NOMO-1 treated with DMSO at 0.1 percent for 48 hours (cell line): ENCODE results near the gene THRSP.
"Not testable (repeated sequence)": the region's sequence is repeated elsewhere in the genome, so short reads cannot be mapped to it uniquely, and the experiment has no call there.

Experiments
- DNase-seq: peaks from one replicate; lab custom pipeline; 2025; ENCODE audit not compliant: unreplicated experiment; lab: John Stamatoyannopoulos, UW

Gene THRSP

DNA sequence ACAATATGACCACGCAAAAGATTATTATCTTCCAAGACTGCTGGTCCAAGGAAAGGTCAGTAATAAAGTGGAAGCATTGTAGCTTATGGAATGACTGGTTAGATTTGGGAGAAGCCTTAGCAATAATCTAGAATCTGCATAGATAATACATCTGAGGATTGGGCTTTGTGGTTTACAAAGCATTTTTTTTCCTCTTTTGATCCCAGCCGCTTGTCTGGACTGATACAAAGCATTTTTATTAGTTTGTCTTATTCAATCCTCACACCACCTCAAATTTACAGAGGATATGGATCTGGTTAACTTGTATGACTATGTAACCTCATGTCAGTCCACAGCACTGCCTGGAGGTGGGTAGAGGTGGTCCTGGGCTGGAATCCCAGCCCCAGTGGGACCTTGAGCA, 990 bp upstream of the THRSP start:
- no peak for DNase-seq

DNA sequence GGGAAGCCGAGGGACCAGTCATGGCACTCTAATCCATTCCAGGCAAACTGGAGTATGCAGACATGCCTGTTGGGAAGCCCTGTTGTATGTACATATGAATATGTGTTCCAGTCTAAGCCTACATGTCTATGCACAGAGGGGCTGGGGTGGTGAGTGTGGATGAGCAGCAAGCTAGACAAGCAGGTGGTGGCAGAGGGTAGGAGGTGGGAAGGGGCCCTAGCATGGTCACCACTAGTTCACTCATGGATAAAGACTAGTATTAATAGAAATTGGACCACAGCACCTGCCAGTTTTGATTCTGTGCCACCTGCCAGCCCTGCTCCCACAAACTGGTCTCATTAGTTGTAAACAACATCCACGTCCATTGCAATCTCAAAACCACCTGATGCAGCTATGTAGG, 1.5 kb downstream of the THRSP start:
- DNase-seq, result no peak

DNA sequence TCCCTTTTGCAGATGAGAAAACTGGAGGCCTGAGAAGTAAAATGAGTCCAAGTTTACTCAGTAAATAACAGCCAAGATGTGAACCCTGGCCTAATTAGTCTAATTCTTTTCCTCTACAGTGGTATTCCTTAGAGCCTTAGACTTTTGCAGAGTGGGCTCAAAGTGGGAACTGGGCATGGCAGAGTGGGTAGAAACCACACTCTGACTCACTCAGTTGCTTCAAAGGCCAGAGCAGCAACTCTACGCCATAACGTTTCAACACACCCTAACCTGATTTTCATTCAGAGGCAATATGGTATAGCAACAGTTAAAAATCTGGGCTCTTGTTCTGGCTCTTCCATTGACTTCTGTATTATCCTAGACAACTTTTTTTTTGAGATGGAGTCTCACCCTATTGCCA, 2.8 kb downstream of the THRSP start:
- no peak for DNase-seq

DNA sequence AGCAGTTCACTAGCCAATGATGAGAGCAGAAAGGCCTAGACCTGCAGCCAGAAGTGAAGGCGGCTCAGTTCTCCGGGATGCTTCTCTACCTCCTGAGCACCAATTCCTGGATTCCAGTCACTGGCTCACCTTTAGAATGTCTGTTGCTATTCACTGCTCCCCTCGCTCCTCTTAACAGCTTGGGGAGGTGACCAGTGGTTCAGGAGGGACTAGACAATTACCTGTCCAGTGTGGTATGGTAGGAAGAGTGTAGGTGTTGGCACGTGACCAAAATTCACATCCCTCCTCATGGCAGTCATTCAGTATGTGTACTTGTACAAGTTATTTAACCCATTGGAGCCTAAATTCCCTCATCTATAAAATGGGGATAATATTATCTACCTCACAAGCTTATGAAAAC, 4.0 kb downstream of the THRSP start:
- DNase-seq, result no peak

DNA sequence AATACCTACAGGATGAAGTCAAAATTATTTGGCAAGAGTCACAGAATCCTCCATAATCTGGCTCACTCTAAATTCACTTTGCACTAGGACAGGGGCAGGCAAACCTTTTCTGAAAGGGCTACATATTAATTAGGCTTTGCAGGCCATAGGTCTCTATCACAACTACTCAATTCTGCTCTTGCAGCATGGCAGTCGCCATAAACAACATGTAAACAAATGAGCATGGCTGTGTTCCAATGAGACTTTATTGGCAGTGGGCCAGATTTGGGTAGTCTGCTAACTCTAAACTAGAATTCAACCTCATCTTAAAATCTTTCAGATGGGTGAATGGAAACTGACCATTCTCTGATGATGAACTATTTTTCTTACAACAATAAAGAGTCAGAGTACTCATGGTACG, 5.8 kb downstream of the THRSP start:
- DNase-seq, result no peak

DNA sequence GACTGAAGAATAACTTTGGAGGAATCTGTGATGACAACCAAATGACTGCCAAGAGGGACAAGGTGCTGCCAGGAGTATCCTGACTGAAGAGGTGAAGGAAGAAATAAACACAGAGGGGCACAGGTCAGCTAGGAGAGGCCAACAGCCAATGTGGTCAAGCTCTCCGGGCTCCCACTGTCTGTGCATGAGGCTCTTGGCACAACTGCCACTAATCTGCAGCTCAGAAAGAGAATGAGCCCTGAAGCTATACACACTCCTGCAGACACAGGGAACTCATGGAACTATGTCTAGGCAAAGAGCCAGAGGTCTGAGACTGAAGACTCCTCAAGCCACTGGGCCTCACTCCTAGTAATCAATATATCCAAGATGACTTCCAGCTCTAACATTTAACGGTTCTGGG, 7.0 kb downstream of the THRSP start:
- no peak for DNase-seq

DNA sequence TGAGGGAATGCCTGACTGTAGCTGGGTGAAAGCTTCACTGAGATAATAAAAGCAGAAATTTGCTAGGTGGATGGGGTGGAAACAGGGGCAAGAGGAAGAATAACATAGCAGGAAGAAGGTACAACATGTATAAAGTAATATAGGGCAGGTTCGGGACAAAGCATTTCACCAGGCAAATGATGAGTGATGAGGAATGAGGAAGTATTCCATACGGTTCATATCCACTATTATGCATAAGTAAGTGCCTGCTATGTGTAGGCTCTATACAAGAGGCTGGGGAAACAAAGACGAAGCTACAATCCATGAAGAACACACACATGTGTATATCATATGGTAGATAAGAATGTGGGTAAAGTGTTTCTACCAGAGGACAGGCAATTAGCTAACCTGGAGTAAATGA, 8.1 kb downstream of the THRSP start:
- DNase-seq, result no peak

DNA sequence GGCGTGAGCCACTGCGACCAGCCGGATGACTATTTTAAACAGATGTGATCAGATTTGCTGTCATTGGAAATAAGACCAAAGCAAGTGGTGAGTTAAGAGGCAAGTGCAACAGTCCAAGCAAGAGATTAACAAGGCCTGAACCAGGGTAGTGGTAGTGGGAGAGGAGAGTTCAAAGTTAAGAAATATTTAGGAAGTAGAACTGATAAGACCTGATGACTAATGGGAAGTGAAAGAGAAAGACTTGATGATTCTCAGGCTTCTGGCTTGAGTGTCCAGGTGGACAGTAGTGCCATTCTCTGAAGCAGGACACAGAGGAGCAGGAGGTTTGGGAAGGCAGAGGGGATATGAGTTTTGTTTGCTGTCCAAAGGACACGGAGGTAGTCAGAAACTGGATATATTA, 8.8 kb downstream of the THRSP start:
- no peak for DNase-seq

DNA sequence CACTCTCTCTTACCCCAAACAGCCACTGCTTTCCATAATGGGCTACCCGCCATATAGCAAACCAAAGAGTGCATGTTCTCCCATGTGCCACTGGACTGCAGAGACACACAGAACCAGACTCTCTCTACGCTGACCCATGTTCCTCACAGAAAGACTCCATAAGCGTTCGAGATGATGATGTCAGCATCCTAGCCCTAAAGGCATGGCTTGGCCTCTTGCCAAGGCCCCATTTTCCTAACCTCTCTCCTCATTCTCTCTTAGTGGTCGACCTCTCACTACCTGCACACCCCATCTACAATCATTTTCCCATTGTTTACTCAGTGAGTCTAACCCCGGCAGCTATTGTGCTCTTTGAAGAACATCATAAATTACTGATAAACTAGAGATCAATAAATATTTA, 11.1 kb downstream of the THRSP start:
- DNase-seq, result no peak

DNA sequence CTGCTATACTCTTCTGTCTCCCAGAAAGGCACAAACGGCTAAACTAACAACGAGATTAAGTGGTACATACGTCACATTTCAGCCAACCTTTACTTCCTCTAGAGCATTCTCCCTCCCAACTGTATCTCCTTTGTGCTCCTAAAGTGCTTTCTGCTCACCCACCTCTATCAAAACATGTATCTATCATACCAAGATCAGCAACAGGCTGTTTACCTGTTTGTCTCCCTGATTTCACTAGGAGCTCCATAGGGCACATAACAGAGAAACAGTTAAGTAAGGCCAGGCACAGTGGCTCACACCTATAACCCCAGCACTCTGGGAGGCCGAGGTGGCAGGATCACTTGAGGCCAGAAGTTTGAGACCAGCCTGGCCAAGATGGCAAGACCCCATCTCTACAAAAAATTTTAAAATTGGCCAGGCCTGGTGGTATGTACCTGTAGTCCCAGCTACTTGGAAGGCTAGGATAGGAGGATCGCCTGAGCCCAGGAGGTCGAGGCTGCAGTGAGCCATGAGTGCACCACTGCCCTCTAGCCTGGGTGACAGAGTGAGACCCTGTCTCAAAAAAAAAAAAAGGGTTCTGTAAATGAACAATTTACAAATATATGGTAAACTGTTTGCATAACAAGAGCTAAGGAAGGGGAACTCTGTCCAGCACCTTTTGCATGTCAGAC, 13.2 kb downstream of the THRSP start:
- DNase-seq, result no peak

DNA sequence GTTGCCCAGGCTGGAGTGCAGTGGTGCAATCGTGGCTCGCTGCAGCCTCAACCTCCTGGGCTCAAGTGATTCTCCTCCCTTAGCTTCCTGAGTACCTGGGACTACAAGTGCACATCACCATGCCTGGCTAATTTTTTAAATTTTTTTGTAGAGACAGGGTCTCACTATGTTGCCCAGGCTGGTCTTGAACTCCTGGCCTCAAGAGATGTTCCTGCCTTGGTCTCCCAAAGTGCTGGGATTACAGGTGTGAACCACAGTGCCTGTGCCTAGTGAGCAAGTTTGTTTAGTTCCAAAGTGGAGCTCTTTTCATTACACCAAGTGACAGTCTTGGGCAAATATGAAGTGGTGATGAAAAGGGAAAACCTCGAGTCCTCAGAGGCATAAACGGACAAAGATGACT, 13.9 kb downstream of the THRSP start:
- not testable (repeated sequence) for DNase-seq

DNA sequence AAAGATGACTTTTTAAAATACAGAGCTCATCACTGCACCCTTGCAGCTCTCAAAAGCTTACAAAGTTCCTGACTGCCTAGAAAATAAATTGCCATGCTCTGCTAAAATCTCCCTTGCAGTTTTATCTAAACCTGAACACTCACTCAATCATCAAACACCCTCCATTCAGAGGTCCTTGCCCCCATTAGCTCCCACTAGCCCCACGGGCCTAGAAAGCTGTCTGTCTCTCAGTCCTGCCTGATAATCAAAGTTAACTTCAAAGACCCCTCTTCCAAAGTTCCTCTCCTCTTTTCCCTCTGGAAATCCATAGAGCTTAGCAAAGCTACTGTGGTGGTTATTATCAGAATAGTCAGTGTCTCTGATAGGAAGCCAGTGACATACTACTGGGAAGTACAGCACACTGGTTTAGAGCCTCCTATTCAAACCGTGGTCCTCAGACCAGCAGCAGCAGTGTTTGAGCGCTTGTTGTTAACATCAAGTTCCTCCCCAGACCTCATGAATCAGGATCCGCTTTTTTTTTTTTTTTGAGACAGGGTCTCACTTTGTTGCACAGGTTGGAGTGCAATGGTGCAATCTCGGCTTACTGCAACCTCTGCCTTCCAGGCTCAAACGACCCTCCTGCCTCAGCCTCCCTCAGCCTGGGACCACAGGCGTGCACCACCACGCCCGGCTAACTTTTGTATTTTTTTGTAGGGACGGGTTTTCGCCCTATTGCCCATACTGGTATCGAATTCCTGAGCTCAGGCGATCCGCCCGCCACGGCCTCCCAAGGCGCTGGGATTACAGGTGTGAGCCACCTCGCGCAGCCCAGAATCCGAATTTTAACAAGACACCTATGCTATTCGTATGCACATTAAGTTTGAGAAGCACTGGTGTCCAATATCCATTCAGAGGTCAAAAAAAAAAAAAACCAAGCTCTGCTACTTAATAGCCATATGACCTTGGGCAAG, 14.8 kb downstream of the THRSP start:
- no peak for DNase-seq

DNA sequence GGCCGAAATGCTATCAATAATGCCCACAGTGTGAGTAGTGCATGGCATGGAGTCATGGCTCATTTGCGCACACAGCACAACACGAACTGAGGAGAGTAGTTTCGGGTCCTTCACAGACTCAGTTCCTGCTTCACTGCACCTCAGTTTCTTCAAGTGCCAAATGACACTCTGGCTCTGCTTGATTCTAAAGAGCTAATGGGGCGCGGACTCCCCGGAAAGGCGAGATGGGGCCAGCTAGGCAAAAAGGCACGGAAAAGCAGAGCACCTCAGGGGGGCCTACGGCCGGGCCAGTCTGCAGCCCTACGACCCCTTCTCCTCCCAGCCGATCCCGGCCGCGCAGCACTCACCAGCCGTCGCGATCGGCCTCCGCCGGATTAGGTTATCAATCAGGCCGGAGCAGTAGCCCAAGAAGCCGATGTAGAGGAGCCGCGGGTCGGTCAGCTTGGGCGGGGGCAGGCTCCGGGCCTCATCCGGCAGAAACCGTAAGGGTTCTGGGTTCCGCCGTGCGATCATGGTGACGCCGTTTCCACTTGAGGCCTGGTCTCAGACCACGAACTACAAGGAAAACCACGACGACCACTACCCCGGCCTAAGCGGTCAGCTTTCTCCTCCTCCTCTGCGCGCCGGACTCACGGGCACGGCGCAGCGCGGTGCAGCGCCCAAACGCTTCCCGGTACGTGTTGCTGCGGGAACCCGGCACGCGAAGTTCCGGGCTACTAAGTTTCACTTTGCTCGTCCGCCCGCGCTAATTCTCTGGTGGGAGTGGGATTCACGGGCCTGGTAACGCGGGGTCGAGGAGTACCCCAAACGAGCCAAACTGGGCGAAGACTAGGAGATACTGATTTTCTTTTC, 15.8 kb downstream of the THRSP start, which contains the start of gene NDUFC2:
NDUFC2 (minus strand) TSS at position 631 of the 852 bp plus-strand sequence; CDS start at position 513, 118 bp downstream.
- peak; percentile 56 for DNase-seq

DNA sequence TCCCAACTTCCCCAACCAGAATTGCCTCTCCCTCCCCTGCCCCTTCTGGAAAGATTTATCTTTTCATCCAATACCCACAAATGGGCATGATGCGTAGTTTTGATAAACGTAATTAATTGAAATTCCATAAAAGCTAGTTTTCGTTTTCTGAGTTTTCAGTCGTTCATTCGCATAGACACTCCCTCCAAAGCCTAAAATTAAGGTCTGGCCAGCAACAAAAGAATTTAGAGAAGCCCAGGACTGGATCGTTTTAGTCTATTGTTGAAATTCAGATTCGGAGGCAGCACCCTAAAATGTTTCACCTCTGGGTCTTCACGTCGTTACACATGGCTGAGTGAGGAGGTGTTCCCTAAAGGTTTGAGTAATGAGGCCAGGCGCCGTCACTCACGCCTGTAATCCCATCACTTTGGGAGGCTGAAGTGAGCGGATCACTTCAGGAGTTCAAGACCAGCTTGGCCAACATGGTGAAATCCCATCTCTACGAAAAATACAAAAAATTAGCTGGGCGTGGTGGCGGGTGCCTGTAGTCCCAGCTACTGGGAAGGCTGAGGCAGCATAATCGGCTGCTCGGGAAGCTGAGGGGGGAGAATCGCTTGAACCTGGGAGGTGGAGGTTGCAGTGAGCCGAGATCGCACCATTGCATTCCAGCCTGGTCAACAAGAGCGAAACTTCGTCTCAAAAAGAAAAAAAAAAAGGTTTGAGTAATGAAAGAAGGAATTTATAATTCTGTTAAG, 16.6 kb downstream of the THRSP start:
- no peak for DNase-seq

DNA sequence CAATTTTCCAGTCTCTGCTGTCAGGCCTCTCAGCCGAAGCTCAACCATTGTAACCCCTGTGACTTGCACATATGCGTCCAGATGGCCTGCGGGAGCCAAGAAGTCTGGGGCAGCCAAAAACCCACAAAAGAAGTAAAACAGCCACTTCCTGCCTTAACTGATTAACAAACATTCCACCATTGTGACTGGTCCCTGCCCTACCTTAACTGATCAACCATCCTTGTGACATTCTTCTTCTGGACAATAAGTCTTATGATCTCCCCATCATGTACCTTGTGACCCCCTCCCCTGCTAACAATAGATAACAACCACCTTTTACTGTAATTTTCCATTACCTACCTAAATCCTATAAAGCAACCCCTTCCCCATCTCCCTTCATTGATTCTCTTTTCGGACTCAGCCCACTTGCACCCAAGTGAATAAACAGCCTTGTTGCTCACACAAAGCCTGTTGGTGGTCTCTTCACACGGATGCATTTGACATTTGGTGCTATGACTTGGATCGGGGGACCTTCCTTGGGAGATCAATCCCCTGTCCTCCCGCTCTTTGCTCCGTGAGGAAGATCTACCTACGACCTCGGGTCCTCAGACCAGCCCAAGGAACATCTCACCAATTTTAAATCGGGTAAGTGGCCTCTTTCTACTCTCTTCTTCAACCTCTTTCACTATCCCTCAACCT, 17.3 kb downstream of the THRSP start:
- peak; percentile 48 for DNase-seq

DNA sequence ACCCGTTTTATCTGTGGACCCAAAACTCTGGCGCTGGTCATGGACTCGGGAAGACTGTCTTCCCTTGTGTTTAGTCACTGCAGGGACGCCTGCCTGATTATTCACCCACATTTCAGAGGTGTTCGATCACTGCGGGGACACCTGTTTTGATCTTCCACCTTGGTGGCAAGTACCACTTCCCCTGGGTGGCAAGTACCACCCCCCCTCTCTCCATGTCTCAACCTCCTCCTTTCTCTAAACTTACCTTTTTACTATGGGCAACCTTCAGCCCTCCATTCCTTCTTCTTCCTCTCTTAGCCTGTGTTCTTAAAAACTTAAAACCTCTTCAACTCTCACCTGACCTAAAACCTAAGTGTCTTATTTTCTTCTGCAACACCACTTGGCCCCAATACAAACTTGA, 17.9 kb downstream of the THRSP start:
- no peak for DNase-seq

DNA sequence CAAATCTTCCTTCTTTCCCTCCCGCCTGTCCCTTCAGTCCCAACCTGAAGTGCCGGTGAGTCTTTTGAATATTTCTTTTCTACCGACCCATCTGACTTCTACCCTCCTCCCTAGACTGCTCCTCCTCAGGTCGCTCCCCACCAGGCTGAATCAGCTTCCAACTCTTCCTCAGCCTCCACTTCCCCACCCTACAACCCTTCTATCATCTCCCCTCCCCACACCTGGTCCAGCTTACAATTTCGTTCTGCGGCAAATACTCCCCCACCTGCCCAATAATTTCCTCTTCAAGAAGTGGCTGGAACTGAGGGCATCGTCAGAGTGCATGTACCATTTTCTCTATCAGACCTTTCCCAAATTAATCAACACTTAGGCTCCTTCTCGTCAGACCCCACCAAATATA, 18.5 kb downstream of the THRSP start:
- no peak for DNase-seq

DNA sequence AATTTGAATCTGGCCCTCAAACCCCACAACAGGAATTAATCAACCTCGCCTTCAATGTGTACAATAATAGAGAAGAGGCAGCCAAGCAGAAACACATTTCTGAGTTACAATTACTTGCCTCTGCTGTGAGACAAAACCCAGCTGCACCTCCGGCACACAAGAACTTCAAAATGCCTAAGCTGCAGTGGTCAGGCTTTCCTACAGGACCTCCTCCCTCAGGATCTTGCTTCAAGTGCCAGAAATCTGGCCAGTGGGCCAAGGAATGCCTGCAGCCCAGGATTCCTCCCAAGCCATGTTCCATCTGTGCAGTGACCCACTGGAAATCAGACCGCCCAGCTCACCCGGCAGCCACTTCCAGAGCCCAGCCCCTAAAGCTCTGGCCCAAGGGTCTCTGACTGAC, 19.4 kb downstream of the THRSP start:
- no peak for DNase-seq

DNA sequence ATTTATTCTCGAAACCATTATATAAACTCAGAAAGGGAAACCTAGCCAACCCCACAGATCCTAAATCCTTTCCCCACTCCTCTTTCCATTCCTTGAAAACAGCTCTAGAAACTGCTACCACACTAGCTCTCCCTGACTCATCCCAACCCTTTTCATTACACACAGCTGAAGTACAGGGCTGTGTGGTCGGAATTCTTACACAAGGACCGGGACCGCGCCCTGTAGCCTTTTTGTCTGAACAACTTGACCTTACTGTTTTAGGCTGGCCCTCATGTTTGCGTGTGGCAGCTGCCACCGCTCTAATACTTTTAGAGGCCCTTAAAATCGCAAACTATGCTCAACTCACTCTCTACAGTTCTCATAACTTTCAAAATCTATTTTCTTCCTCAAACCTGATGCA, 20.8 kb downstream of the THRSP start:
- not testable (repeated sequence) for DNase-seq

DNA sequence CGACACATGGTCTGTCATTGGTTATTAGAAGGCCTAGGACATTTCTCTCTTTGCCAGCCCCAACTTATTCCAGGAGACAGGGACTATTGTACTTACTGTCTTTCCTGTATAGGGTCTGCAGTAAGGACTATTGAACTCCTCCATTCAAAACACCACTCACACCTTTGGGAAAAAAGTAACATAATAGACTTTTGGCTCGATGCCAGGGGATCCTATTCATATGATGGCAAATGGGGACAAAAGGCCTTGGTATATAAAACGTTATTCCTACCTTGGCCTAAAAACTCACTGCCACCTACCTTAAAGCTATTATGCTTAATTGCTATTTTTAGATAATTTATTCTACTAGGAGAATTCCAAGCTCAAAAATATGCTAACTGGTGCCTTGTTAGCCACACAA, 22.3 kb downstream of the THRSP start:
- no peak for DNase-seq
